Measurements from ENCODE around the gene SMAD9.
"Not testable (repeated sequence)": the region's sequence is repeated elsewhere in the genome, so short reads cannot be mapped to it uniquely, and the experiment has no call there.

The SMAD9 gene

GRCh38 chr13:36910545-36910944 is 9.5 kb downstream of the SMAD9 start:
- no peak for DNase-seq

- DNase-seq: no peak
These were observed 12.2 kb downstream of the SMAD9 start for GRCh38 chr13:36907821-36908220.

DNA sequence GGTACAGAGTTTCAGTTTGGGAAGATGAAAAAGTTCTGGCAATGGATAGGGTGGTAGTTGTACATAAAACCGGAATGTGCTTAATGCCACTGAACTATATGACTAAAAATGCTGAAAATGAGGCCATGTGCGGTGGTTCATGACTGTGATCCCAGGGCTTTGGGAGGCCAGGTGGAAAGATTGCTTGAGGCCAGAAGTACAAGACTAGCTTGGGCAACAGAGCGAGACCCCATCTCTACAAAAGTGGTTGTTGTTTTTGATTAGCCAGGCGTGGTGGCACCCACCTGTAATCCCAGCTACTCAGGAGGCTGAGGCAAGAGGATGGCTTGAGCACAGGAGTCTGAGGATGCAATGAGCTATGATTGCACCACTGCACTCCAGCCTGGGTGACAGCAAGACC is 12.8 kb downstream of the SMAD9 start:
- DNase-seq: no peak

DNA sequence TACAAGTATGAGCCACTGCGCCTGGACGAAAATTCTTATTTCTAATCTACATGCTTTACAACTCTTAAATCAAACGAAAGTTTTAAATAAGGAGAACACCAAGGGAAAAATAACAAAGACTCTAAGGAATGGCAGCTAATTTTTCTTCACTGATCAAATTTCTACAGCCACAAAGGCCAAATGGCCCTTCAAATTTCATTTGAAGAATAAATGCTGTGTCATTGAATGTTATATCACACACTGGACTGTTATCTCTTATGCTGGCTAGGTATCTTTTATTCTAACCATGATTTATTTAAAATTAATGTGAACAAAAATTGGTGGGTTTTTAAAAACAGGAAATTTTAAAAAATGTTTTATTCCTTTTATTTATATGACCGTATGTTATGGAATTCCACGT is 14.1 kb downstream of the SMAD9 start:
- DNase-seq: no peak

DNA sequence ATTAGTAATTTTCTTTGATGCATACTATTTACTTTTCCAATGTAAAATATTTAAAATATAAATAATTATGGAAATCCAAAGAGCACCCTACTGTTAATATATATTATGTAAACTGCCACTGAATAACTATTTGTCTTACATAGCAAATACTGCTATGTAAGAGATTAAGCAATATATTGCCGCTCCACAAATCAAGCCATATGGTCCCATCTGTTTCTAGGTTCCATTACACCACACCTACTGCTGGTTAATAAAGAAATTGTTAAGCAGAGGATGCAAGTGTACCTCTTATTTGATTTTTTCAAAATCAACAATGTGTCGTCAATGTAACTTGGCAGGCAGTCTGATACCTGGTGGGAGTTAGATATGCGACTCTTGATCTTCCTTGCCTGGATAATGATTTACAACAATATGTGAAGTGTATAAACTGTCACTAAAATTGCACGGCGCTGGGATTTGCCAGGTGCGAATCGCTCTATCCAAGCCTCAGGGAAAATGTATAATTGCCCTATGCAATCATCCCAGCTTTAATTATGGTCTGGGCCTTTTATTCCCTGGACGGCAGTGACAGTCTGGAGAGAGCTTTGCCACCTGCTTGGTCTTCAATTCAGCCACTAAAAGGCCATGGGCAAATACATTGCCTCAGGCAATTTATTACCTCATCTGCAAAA is 16.0 kb downstream of the SMAD9 start:
- no peak for DNase-seq

DNA sequence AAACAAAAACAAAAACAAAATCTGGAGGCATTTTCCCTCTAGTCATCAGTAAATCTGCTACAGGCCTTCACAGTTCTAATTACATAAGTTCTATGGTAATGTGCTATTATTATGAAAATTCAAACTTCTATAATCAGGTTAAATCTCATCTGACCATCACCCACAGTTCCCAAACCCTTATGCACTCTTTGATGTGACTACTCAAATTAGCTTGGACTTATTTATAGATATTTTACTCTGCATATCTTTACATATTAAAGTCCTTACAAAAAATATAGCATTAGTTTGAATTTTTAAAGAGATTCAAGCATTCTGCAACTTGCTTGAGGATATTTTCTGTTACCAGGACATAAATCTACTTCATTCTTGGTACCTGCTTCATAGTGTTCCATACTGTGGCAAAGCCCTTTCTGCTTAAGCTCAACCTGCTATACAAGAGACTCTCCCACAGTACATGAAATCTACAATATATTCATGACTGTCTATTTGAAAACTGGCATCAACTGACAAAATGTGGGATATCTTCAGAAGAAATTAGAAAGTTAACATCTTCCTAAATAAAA is 22.9 kb downstream of the SMAD9 start:
- DNase-seq: no peak

DNA sequence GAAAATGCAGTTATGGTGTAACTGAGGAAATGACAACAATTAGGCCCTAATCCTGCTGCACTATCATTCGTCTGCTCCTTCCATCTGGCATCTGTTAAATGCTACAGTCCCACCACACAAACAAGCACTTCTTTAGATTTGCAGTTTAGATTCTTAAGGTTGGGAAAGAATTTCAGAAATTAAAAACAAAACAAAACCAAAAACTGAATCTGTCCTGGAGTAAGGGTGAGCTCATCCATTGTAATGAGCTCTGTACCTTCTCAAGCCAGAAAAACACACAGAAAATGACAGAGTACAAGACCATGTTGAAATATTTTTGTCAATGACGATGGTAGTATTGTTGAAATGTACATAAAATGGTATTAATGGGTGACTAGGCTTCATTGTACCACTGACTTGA is 28.3 kb downstream of the SMAD9 start:
- DNase-seq: no peak

GRCh38 chr13:36888645-36889044 is 31.4 kb downstream of the SMAD9 start:
- DNase-seq: no peak

DNA sequence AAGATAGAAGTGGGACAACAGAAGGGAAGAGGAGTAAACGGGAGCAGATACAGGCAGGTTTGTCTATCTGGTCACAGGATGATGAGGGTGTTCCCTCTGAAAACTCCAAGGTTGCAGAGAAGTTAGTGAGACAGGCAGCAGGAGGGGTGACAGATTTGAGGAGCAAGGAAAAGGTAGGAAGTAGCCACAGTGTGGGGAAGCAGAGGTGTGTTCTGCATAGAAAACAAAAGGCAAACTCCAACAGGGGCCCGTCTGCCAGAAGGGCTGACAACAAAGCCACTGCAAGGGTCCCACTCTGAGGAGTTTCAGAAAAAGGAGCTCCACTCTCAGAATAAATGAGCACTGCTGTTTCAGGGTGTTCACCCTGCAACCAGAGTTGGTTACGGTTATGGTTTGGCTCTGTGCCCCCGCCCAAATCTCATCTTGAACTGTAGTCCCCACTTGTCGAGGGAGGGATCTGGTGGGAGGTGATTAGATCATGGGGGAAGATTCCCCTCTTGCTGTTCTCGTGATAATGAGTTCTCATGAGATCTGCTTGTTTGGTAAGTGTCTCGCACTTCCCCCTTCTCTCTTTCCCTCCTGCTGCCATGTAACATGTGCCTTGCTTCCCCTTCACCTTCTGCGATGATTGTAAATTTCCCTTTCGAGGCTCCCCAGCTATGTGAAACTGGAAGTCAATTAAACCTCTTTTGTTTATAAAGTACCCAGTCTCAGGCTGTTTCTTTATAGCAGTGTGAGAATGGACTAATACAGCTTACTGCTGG is 32.1 kb downstream of the SMAD9 start:
- DNase-seq: no peak

GRCh38 chr13:36885901-36886300 is 34.1 kb downstream of the SMAD9 start:
- no peak for DNase-seq

DNA sequence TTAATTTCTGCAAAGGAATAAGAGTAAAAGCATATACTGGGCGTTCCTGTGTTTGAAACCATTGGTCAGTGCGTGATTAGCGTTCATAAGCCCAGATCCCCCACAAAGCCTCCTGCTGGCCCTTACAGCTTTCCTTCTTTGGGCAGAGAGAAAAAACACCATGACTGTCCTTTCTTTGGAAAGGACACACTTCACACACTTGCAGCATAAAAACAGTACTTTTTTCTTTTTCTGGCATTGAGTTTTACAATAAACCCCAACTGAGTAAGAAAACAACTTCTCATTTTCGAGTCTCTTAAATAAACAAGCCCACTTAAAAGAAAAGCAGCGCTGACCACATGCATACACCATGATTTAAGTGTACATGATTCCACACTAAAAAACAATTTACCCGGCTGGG is 35.8 kb downstream of the SMAD9 start:
- DNase-seq: no peak

GRCh38 chr13:36883824-36884223 is 36.2 kb downstream of the SMAD9 start:
- no peak for DNase-seq

- DNase-seq: not testable (repeated sequence)
These were observed 36.6 kb downstream of the SMAD9 start for GRCh38 chr13:36883392-36883791.

DNA sequence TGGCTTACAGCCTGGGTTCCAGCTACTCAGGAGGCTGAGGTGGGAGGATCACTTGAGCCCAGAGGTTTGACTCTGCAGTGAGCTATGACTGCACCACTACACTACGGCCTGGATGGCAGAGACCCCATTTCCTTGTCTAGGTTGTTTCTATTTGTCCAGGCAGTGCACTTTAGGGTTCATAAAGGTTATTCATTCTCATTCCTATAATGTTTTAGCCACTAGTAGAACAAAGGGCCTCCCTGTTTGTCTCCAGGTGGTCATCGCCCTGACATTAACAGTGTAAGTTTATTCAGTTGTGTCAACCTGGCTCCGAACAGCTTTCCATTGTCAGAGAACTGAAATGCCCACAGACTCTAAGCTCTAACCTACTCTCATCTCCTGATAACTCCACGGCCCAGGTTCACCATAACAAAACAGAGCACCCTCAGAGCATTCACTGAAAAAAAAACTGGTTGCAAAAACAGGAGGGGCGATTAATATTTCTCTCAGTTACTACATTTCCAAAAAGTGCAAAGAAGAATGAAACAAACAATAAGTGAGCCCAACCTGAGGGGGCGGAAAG is 37.1 kb downstream of the SMAD9 start:
- DNase-seq: no peak

GRCh38 chr13:36880961-36881360 is 39.1 kb downstream of the SMAD9 start:
- DNase-seq: no peak

GRCh38 chr13:36879218-36879938 is 40.7 kb downstream of the SMAD9 start:
- DNase-seq: no peak

GRCh38 chr13:36875961-36876360 is 44.1 kb downstream of the SMAD9 start:
- no peak for DNase-seq

DNA sequence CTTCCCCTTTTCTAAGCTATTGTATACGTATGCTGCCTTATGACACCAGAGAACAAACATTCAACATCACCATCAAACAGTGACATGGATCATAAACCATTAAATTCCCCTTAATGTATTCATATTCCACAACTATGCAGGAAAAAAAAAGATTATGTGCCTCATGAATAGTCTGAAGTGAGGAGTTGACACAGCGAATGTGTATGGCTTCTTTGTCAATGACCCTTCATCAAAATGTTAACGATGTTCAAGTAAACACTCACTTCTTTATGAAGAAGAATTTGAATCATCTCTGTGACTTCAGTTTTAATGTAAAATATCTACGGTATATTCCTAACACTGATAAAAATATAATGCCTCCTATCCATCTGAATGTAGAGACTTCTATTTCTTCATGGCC is 44.6 kb downstream of the SMAD9 start:
- DNase-seq: no peak

DNA sequence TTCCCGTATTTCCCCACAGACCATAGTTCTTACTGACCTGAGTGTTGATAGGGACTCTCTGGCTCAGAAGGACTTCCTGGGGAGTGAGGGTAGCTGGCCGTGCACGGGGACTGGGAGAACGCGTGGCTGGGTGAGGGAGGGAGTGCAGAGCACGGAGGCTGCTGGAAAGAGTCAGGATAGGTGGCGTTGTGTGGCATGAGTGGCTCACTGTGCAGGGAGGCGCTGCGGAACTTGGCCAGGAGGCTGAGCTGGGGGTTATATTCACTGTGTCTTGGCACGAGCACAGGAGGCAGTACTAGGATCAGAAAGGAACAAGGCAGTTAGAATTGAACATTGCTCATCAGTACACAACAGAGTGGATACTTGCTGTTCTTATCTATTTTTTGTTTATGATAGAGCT is 47.4 kb downstream of the SMAD9 start:
- no peak for DNase-seq

DNA sequence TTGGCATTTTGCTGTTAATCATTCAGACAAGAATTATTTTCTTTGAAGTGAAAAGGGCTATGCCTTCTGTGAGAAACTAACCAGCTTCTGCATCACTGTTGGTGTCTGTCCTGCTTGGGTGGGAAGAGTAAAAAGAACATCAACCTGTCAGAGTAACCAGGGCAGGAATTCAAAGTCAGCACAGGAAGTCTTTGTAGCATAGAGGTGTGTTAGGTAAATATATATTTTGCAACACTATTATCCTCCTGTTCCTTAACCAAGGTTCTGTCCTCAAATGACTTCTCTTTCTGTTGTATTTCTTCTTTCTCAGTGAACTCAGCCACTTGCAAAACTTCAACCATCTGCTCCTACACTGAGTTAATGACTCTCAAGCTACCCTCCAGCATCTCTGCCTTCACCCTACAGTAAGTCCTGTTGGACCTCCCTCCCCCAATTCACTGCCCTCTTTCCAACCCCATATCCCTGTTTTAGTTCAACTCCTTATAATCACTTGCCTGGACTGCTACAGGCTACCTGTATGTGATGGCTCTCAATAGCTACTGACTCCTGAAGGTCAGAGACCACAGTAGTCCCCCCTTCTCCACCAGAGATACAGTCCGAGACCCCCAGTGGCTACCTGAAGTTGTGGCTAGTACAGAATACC is 49.9 kb downstream of the SMAD9 start:
- DNase-seq: no peak

DNA sequence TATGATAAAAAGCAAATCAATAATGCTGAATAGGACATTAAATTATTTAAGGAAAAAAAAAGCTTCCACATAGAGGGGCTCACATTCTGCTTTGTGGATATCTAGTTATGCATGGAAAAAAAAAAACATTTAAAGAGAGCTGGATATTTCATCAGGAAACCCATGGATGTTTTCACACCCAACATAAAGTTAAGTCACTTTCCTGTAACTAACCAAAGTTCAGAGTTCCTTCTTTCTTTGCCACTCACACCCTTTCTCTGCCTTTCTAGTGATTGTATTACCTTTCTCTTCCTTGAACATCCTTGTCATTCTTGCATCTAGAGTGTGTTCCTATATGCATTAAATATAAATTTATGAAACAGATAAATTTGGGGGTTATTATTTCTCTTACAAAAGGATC is 53.8 kb downstream of the SMAD9 start:
- no peak for DNase-seq

GRCh38 chr13:36865265-36865664 is 54.8 kb downstream of the SMAD9 start:
- DNase-seq: no peak

- DNase-seq: no peak
These were observed 57.3 kb downstream of the SMAD9 start for GRCh38 chr13:36862722-36863121.

Measured in T-helper 9 cell (primary cell).